Lower lobe of right lung (tissue), 2 donors: ENCODE measurements around the gene FAM234B. TPM values are rescaled to one million over a fixed set of nuclear protein-coding genes. Genes with fewer than 3 reads are reported as not detected.
A peak's percentile ranks its signal among the peaks of the same experiment; 100 is the strongest.
"Not testable (repeated sequence)": the region's sequence is repeated elsewhere in the genome, so short reads cannot be mapped to it uniquely, and the experiment has no call there.

Experiments used
- ATAC-seq, 2 donors: fragments of 200-7000 bp; cut with Tn5 transposase; one replicate each; pipeline ENCODE4 v1.9.1; 2020 to 2022; ENCODE audit warnings: mild to moderate bottlenecking in 2 of 2, moderate library complexity in 2 of 2
- DNase-seq: peaks from one replicate; pipeline ENCODE4 v3.0.0-alpha.2; 2020
- H3K27ac ChIP-seq: fragments of 200-600 bp; one replicate; pipeline ENCODE4 v1.8.0; 2022
- H3K27me3 ChIP-seq: fragments of 200-600 bp; one replicate; pipeline ENCODE4 v1.8.0; 2022; ENCODE audit warnings: low read depth
- H3K36me3 ChIP-seq: fragments of 200-600 bp; one replicate; pipeline ENCODE4 v1.8.0; 2022; ENCODE audit warnings: mild to moderate bottlenecking
- H3K4me1 ChIP-seq: fragments of 200-600 bp; one replicate; pipeline ENCODE4 v1.8.0; 2022
- H3K4me3 ChIP-seq: fragments of 200-600 bp; one replicate; pipeline ENCODE4 v1.8.0; 2022; ENCODE audit warnings: mild to moderate bottlenecking
- H3K9me3 ChIP-seq: fragments of 200-600 bp; one replicate; pipeline ENCODE4 v1.8.0; 2022
- intact Hi-C: fragments of 100-400 bp; cut with DNase I; formaldehyde crosslinking; loops from one replicate; pipeline ENCODE4 v1.11.0; 2022
- total RNA-seq: library from RNA; stranded (reverse); fragmentation: NEBNext Ultra II Directional; extraction: Animal tissue kit (Norgen Biotek cat#: 25700); gene quantifications from one replicate; pipeline ENCODE4 v1.2.1, GENCODE V29; 2021
- TF ChIP-seq, protein P1 (sequence below): fragments of 200-600 bp; IDR thresholded peaks from one replicate; pipeline ENCODE4 v1.8.0; 2022; ENCODE audit warnings: antibody characterized with exemption, mild to moderate bottlenecking
- donor health status: DM: no; HTN: yes; CAD: no; lungs with severe emphysema.

Gene FAM234B
- total RNA-seq, 1 donor from 2014 or later, result 7.5 TPM

DNA sequence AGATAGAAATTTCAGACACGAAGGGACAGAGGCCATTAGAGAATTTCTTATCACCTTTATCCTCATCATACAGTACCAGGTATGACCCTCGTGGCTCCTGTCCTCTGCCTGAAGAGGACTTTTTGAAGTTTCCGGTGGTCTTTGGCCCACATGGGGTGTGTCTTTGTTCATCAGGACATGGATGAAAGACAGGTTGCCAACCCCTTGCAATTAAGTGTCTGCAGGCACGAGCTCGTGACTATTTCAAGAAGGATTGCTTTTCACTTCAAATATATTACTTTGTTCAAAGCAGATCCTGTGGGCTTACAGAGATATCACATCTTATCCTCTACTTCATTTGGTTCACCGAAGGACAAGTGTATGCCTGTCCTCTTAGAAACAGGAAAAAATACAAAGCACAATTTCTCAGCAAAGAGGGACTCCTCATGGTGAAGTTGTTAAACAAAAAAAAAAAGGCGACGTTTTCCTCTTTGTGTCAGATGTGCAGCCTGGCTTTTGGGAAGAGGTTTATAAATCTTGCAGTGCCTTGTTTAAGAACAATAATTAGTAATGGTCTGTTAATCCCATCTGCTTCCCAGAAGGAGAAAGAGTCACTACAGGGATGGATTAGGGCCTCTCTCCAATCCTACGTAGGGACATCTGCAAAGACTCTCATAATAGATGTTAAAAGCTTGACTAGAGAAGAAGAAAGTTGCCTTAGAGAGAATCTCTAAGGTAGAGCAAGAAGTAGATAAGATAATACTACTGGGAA is 13.5 kb upstream of the FAM234B start:
- Histone ChIP-seq H3K4me1 (no peaks in the 10 kb centered on the region), H3K27ac (no peak overlapping the region), H3K36me3 (no peaks in the 10 kb centered on the region), H3K27me3 (no peaks in the 10 kb centered on the region), H3K4me3 (no peak overlapping the region), H3K9me3 (no peaks in the 10 kb centered on the region)
- DNase-seq (no peak), ATAC-seq (no peak)
- intact Hi-C loops, result no loop called here
- TF ChIP-seq, protein P1, sequence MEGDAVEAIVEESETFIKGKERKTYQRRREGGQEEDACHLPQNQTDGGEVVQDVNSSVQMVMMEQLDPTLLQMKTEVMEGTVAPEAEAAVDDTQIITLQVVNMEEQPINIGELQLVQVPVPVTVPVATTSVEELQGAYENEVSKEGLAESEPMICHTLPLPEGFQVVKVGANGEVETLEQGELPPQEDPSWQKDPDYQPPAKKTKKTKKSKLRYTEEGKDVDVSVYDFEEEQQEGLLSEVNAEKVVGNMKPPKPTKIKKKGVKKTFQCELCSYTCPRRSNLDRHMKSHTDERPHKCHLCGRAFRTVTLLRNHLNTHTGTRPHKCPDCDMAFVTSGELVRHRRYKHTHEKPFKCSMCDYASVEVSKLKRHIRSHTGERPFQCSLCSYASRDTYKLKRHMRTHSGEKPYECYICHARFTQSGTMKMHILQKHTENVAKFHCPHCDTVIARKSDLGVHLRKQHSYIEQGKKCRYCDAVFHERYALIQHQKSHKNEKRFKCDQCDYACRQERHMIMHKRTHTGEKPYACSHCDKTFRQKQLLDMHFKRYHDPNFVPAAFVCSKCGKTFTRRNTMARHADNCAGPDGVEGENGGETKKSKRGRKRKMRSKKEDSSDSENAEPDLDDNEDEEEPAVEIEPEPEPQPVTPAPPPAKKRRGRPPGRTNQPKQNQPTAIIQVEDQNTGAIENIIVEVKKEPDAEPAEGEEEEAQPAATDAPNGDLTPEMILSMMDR, result no peak

GRCh38 chr12:13032164-13032563 is 12.0 kb upstream of the FAM234B start:
- Histone ChIP-seq H3K36me3 (no peaks in the 10 kb centered on the region), H3K4me1 (no peaks in the 10 kb centered on the region), H3K4me3 (no peak overlapping the region), H3K27me3 (no peaks in the 10 kb centered on the region), H3K27ac (no peak overlapping the region), H3K9me3 (no peaks in the 10 kb centered on the region)
- intact Hi-C loops, result no loop called here
- TF ChIP-seq, protein P1, result no peak
- ATAC-seq (peak; percentile 34 to 86), DNase-seq (no peak)

DNA sequence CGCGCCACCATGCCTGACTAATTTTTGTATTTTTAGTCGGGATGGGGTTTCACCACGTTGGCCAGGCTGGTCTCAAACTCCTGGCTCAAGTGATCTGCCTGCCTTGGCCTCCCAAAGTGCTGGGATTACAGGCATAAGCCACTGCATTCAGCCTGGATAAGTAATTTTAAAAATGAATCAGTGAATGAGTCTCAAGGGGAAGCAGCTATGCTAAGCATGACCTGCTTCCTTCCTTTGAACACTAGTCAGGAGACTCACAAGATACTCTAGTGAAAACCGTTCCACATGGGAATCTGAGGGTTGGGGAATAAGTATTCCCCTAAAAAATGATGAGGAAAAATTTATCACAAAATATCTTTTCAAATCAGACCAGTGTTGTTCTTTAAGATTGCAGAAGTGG is 10.7 kb upstream of the FAM234B start:
- no peak overlapping the region for H3K27ac ChIP-seq
- DNase-seq, result no peak
- H3K9me3 ChIP-seq, result no peaks in the 10 kb centered on the region
- ATAC-seq, result no peak
- no peak overlapping the region for H3K4me3 ChIP-seq
- H3K36me3 ChIP-seq, result no peaks in the 10 kb centered on the region
- no peaks in the 10 kb centered on the region for H3K4me1 ChIP-seq
- intact Hi-C loops, result no loop called here
- TF ChIP-seq, protein P1, result no peak
- H3K27me3 ChIP-seq, result no peaks in the 10 kb centered on the region

DNA sequence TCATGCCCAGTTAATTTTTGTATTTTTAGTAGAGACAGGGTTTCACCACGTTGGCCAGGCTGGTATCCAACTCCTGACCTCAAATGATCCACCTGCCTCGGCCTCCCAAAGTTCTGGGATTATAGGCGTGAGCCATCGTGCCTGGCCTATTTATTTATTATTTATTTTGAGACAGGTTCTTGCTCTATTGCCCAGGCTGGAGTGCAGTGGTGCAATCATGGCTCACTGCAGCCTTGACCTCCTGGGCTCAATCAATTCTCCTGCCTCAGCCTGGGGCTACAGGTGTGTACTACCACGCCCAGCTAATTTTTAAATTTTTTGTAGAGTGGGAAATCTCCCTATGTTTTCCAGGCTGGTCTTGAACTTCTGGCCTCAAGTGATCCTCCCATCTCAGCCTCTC is 8.8 kb upstream of the FAM234B start:
- H3K36me3 ChIP-seq, H3K27ac ChIP-seq, H3K9me3 ChIP-seq, DNase-seq, intact Hi-C loops, ATAC-seq, H3K27me3 ChIP-seq, H3K4me3 ChIP-seq, H3K4me1 ChIP-seq: not testable (repeated sequence)

DNA sequence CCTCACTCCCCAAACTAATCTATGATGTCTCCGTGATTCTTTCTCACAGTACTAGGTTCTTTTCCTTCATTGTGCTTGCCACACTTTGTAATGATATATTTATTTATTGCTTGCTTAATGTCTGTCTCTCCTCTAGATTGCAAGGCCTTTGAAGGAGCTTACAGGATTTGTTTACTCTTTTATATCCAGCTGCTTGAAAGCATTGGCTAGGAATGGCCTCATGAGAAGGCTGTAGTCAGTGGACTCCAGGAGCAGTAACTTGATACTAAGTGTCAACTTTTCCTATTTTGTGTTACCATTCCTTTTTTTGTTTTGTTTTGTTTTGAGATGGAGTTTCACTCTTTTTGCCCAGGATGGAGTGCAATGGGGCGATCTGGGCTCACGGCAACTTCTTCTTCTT is 7.3 kb upstream of the FAM234B start:
- TF ChIP-seq, protein P1, result no peak
- no peaks in the 10 kb centered on the region for H3K36me3 ChIP-seq
- no peaks in the 10 kb centered on the region for H3K9me3 ChIP-seq
- intact Hi-C loops, result no loop called here
- DNase-seq (no peak), ATAC-seq (no peak)
- no peaks in the 10 kb centered on the region for H3K27me3 ChIP-seq
- H3K4me1 ChIP-seq, result no peaks in the 10 kb centered on the region
- H3K27ac ChIP-seq, result no peak overlapping the region
- H3K4me3 ChIP-seq, result no peak overlapping the region

DNA sequence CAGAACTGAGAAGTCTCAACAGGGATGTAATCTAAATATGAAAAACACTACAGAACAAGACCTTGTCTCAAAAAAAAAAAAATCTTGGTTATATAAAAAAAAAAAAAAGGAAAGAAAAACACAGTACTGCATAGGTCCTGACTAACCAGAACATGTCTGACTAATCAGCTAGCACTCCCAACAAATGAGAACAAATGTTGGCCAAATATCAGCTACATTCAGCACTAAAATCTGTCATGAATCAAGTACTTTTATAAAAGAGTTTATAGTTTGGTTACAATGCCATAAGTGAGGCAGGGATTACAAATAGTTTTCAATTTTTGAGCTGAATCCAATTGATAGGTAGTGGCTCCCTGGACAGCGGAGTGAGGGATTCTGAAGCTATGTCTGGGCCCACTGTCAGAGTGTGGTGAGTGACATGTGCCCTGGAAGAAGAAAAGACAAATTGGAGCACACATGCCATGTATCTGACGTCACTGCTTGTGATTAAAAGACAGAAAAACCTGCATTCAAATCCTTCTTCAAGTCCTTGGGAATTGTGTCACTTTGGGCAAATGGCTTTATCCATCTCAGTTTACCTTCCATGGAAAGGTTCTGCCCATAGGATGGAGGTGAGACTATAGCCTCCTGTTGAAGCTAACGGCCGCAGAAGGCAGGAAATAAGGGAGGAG is 5.6 kb upstream of the FAM234B start:
- Histone ChIP-seq H3K4me1 (peaks cover 1% of the 10 kb centered on the region), H3K27me3 (no peaks in the 10 kb centered on the region), H3K36me3 (no peaks in the 10 kb centered on the region), H3K27ac (no peak overlapping the region), H3K9me3 (no peaks in the 10 kb centered on the region), H3K4me3 (no peak overlapping the region)
- intact Hi-C loops, result no loop called here
- no peak for ATAC-seq
- TF ChIP-seq, protein P1, result no peak
- DNase-seq, result no peak
